Right lobe of liver (tissue), 4 donors: ENCODE results near the gene ZNF134.

ENCODE experiments used
- POLR2A ChIP-seq: fragments of 450-650 bp; IDR thresholded peaks from one replicate; pipeline ENCODE4 v1.6.1; 2017; ENCODE audit warnings: antibody characterized with exemption, mild to moderate bottlenecking
- TF ChIP-seq, protein P1 (sequence below), 4 donors: fragments of 200-600 bp in 3 of 4; fragments of 450-650 bp in 1 of 4; IDR thresholded peaks; one replicate each; pipeline versions ENCODE4 v1.5.1 to v1.8.0; 2016 to 2022; ENCODE audit warnings: antibody characterized with exemption in 4 of 4, mild to moderate bottlenecking in 2 of 4
- donor health status: DM: no; HTN: no; CAD: no.
- donor health status: DM: no; HTN: no; CAD: no.
- donor health status: DM: no; HTN: yes; CAD: no.

- no peak for TF ChIP-seq POLR2A
- TF ChIP-seq, protein P1, sequence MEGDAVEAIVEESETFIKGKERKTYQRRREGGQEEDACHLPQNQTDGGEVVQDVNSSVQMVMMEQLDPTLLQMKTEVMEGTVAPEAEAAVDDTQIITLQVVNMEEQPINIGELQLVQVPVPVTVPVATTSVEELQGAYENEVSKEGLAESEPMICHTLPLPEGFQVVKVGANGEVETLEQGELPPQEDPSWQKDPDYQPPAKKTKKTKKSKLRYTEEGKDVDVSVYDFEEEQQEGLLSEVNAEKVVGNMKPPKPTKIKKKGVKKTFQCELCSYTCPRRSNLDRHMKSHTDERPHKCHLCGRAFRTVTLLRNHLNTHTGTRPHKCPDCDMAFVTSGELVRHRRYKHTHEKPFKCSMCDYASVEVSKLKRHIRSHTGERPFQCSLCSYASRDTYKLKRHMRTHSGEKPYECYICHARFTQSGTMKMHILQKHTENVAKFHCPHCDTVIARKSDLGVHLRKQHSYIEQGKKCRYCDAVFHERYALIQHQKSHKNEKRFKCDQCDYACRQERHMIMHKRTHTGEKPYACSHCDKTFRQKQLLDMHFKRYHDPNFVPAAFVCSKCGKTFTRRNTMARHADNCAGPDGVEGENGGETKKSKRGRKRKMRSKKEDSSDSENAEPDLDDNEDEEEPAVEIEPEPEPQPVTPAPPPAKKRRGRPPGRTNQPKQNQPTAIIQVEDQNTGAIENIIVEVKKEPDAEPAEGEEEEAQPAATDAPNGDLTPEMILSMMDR (IDR thresholded peaks at IDR 0.05), result no peak
Observed at GRCh38 chr19:57615346-57615745, 1.3 kb downstream of the ZNF134 start.
